IPS-20b (cell line): Measurements from ENCODE around the gene DCDC2B.
"Not testable (repeated sequence)": the region's sequence is repeated elsewhere in the genome, so short reads cannot be mapped to it uniquely, and the experiment has no call there.

Source experiments
- H3K27ac ChIP-seq: one replicate; pipeline ENCODE4 v1.5.1; 2013; ENCODE audit warnings: low read length
- H3K27me3 ChIP-seq: 2 replicates; pipeline ENCODE4 v1.6.1; 2013; ENCODE audit warnings: mild to moderate bottlenecking, low read length, inconsistent platforms; ENCODE audit not compliant: insufficient read depth
- H3K36me3 ChIP-seq: 2 replicates; pipeline ENCODE4 v1.6.1; 2013; ENCODE audit warnings: low read depth, mild to moderate bottlenecking, inconsistent platforms, low read length, moderate library complexity; ENCODE audit not compliant: insufficient read depth
- H3K4me1 ChIP-seq: 2 replicates; pipeline ENCODE4 v1.6.1; 2013; ENCODE audit warnings: mild to moderate bottlenecking, control low read depth, inconsistent platforms, low read length, moderate library complexity; ENCODE audit not compliant: insufficient read depth
- H3K4me3 ChIP-seq: 2 replicates; pipeline ENCODE4 v1.5.1; 2013; ENCODE audit warnings: mild to moderate bottlenecking, low read length, inconsistent platforms
- H3K9ac ChIP-seq: 2 replicates; pipeline ENCODE4 v1.6.1; 2013; ENCODE audit warnings: low read depth, mild to moderate bottlenecking, inconsistent platforms, low read length, moderate library complexity
- H3K9me3 ChIP-seq: 2 replicates; pipeline ENCODE4 v1.6.1; 2013; ENCODE audit warnings: mild to moderate bottlenecking, low read depth, low read length, inconsistent platforms; ENCODE audit not compliant: insufficient read depth

Gene DCDC2B

GRCh38 chr1:32208891-32209328, at the start of gene DCDC2B:
Gene DCDC2B, plus strand, starts transcription at chr1:32209089. Its CDS starts 5 bp downstream, at chr1:32209094.
- H3K4me3 ChIP-seq = no peak within 1 kb of the TSS
- H3K9me3 ChIP-seq = no peaks in the 10 kb centered on the region
- no peak within 1 kb of the TSS for H3K9ac ChIP-seq
- H3K4me1 ChIP-seq = 0 out of 2 replicates have a peak, but pooled peaks cover 3% of the 10 kb centered on the region
- peaks cover 13% of the 10 kb centered on the region for H3K27me3 ChIP-seq
- H3K36me3 ChIP-seq = peaks cover 13% of the 10 kb centered on the region
- no peak within 1 kb of the TSS for H3K27ac ChIP-seq

DNA sequence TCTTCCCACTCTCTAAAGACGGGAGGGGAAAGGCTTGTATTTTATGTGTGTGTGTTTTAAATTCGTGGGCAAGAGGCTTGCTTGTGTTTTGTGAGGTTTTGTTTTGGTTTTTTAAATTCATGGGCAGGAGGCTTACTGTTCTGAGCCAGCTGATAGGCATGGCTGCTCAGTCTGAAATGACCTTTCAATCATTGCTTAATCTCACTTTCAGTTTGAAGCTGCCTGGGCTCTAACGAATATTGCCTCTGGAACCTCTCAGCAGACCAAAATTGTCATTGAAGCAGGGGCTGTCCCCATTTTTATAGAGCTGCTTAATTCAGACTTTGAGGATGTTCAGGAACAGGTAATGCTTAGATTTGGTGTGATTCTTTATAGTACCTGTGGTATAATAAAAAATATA, 49.7 kb upstream of the DCDC2B start:
- Histone ChIP-seq H3K9me3 (no peaks in the 10 kb centered on the region), H3K4me1 (no peaks in the 10 kb centered on the region; the same call in 1 of the 2 replicates), H3K27ac (no peak overlapping the region), H3K9ac (no peak overlapping the region), H3K36me3 (peaks cover 90% of the 10 kb centered on the region), H3K4me3 (no peak overlapping the region), H3K27me3 (no peaks in the 10 kb centered on the region)

GRCh38 chr1:32163405-32163804, 45.5 kb upstream of the DCDC2B start:
- H3K4me1 ChIP-seq = no peaks in the 10 kb centered on the region
- H3K9me3 ChIP-seq = no peaks in the 10 kb centered on the region
- H3K4me3 ChIP-seq = no peak overlapping the region
- H3K27me3 ChIP-seq = no peaks in the 10 kb centered on the region
- H3K9ac ChIP-seq = no peak overlapping the region
- peaks cover 80% of the 10 kb centered on the region for H3K36me3 ChIP-seq
- no peak overlapping the region for H3K27ac ChIP-seq

- not testable (repeated sequence) for H3K4me3 ChIP-seq, H3K9me3 ChIP-seq, H3K4me1 ChIP-seq, H3K9ac ChIP-seq, H3K27ac ChIP-seq, H3K27me3 ChIP-seq
- peaks cover 75% of the 10 kb centered on the region for H3K36me3 ChIP-seq
These were observed 43.3 kb upstream of the DCDC2B start for GRCh38 chr1:32165633-32166032.

DNA sequence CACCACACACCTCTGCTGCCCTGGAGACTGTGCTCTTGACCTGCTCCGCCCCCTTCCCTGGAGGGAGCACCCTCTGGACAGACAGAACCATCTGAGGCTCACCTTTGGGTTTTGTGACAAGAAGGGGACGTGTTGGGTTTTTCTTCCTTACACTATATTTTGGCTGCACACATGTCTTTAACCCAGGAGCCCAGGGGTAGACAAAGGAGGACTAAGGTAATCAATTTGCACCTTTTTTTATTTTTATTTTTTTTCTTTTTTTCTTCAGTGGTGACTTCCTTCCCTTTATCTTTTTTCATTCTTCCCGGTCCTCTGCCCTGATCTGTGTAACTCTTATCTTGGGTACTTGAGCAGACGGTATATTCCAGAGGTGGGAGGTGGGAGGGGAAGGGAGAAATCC, 37.9 kb upstream of the DCDC2B start:
- Histone ChIP-seq H3K4me1 (no peaks in the 10 kb centered on the region), H3K9ac (no peak overlapping the region), H3K9me3 (no peaks in the 10 kb centered on the region), H3K27ac (no peak overlapping the region), H3K36me3 (peaks cover 77% of the 10 kb centered on the region), H3K27me3 (no peaks in the 10 kb centered on the region), H3K4me3 (no peak overlapping the region)

- Histone ChIP-seq H3K27me3 (no peaks in the 10 kb centered on the region), H3K4me1 (0 out of 2 replicates have a peak, but pooled peaks cover 1% of the 10 kb centered on the region), H3K27ac (no peak overlapping the region), H3K36me3 (peaks cover 64% of the 10 kb centered on the region), H3K9me3 (no peaks in the 10 kb centered on the region), H3K4me3 (no peak overlapping the region), H3K9ac (no peak overlapping the region)
These were observed 36.2 kb upstream of the DCDC2B start for GRCh38 chr1:32172621-32173245.

GRCh38 chr1:32178380-32179192, 30.3 kb upstream of the DCDC2B start:
- H3K27ac ChIP-seq = peak overlapping the region; percentile 50
- peaks cover 37% of the 10 kb centered on the region for H3K36me3 ChIP-seq
- H3K9ac ChIP-seq = peak overlapping the region; percentile 94; the same call in 1 of the 2 replicates

GRCh38 chr1:32179193-32179442, 29.8 kb upstream of the DCDC2B start:
- Histone ChIP-seq H3K4me1 (peaks cover 17% of the 10 kb centered on the region), H3K36me3 (peaks cover 38% of the 10 kb centered on the region), H3K9ac (peak overlapping the region; percentile 94; the same call in 1 of the 2 replicates), H3K9me3 (no peaks in the 10 kb centered on the region), H3K4me3 (peak overlapping the region; percentile 92), H3K27me3 (no peaks in the 10 kb centered on the region), H3K27ac (peak overlapping the region; percentile 50)

More at GRCh38 chr1:32178380-32179192, 30.3 kb upstream of the DCDC2B start:
- peak overlapping the region; percentile 92 for H3K4me3 ChIP-seq
- H3K9me3 ChIP-seq = no peaks in the 10 kb centered on the region
- peaks cover 17% of the 10 kb centered on the region for H3K4me1 ChIP-seq
- no peaks in the 10 kb centered on the region for H3K27me3 ChIP-seq

GRCh38 chr1:32179443-32180185, 29.3 kb upstream of the DCDC2B start, which contains the start of gene TXLNA:
Gene TXLNA, plus strand, starts transcription at chr1:32179675. Its CDS starts 671 bp downstream, at chr1:32180346.
- Histone ChIP-seq H3K9ac (peak within 1 kb of the TSS; percentile 94), H3K4me3 (peak within 1 kb of the TSS; percentile 92), H3K27me3 (no peaks in the 10 kb centered on the region), H3K9me3 (no peaks in the 10 kb centered on the region), H3K27ac (peak within 1 kb of the TSS; percentile 82), H3K4me1 (peaks cover 17% of the 10 kb centered on the region), H3K36me3 (peaks cover 38% of the 10 kb centered on the region)

GRCh38 chr1:32180186-32181060, 28.5 kb upstream of the DCDC2B start:
- H3K36me3 ChIP-seq = peaks cover 42% of the 10 kb centered on the region
- peak overlapping the region; percentile 92 for H3K4me3 ChIP-seq
- no peaks in the 10 kb centered on the region for H3K9me3 ChIP-seq
- peak overlapping the region; percentile 82 for H3K27ac ChIP-seq
- H3K9ac ChIP-seq = peak overlapping the region; percentile 94
- H3K4me1 ChIP-seq = peaks cover 17% of the 10 kb centered on the region
- H3K27me3 ChIP-seq = no peaks in the 10 kb centered on the region

GRCh38 chr1:32181065-32181464, 27.8 kb upstream of the DCDC2B start:
- Histone ChIP-seq H3K27ac (no peak overlapping the region), H3K27me3 (no peaks in the 10 kb centered on the region), H3K9ac (peak overlapping the region; percentile 94; the same call in 1 of the 2 replicates), H3K4me3 (peak overlapping the region; percentile 92), H3K4me1 (peaks cover 17% of the 10 kb centered on the region), H3K9me3 (no peaks in the 10 kb centered on the region), H3K36me3 (peaks cover 48% of the 10 kb centered on the region)
